Ishikawa (cell line): ENCODE results near the gene TAS2R16.

Experiments used
- CEBPB ChIP-seq: IDR thresholded peaks from 2 replicates; pipeline ENCODE4 v1.6.1; 2012
- CREB1 ChIP-seq: IDR thresholded peaks from 2 replicates; pipeline ENCODE4 v1.6.1; 2012; ENCODE audit warnings: low read depth
- EGR1 ChIP-seq: IDR thresholded peaks from 2 replicates; pipeline ENCODE4 v1.6.1; 2012
- EP300 ChIP-seq: IDR thresholded peaks from 2 replicates; pipeline ENCODE4 v1.6.1; 2012; ENCODE audit warnings: borderline replicate concordance
- FOXM1 ChIP-seq: IDR thresholded peaks from 2 replicates; pipeline ENCODE4 v1.6.1; 2012; ENCODE audit warnings: low read depth, borderline replicate concordance
- NFIC ChIP-seq: IDR thresholded peaks from 2 replicates; pipeline ENCODE4 v1.6.1; 2012
- RAD21 ChIP-seq: IDR thresholded peaks from 2 replicates; pipeline ENCODE4 v1.6.1; 2012; ENCODE audit warnings: low read depth
- TAF1 ChIP-seq: IDR thresholded peaks from 2 replicates; pipeline ENCODE4 v1.6.1; 2012; ENCODE audit warnings: low read depth, mild to moderate bottlenecking
- TCF12 ChIP-seq: IDR thresholded peaks from 2 replicates; pipeline ENCODE4 v1.6.1; 2012; ENCODE audit warnings: low read depth
- TEAD4 ChIP-seq: IDR thresholded peaks from 2 replicates; pipeline ENCODE4 v1.6.1; 2012
- YY1 ChIP-seq: IDR thresholded peaks from 2 replicates; pipeline ENCODE4 v1.6.1; 2012; ENCODE audit warnings: low read depth
- ZBTB7A ChIP-seq: IDR thresholded peaks from 2 replicates; pipeline ENCODE4 v1.6.1; 2012; ENCODE audit warnings: low read depth
- TF ChIP-seq, protein P1 (sequence below): IDR thresholded peaks from 2 replicates; pipeline ENCODE4 v1.6.1; 2012
- TF ChIP-seq, protein P2 (sequence below): IDR thresholded peaks from 2 replicates; pipeline ENCODE4 v1.6.1; 2012
- TF ChIP-seq, protein P3 (sequence below): IDR thresholded peaks from 2 replicates; pipeline ENCODE4 v1.6.1; 2012; ENCODE audit warnings: low read depth, mild to moderate bottlenecking

TAS2R16 gene, protein sequence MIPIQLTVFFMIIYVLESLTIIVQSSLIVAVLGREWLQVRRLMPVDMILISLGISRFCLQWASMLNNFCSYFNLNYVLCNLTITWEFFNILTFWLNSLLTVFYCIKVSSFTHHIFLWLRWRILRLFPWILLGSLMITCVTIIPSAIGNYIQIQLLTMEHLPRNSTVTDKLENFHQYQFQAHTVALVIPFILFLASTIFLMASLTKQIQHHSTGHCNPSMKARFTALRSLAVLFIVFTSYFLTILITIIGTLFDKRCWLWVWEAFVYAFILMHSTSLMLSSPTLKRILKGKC

DNA sequence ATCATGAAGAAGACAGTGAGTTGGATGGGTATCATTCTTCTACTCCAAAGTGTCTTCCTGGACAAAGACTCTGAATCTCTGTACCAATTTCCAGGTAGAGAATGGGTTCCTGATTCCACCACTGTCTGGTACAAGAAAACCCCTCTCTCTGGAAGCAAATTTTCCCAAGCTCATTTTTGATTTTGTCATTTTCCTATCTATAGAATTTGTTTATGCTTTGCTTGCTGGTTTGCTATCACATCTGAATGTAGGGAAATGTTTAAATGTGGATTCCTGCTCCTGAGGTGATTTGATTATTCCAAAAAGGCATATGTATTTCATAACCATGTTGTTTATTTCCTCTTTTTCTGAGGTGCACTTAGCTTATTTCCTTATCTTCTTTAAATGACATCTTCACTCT, at the start of gene TAS2R16:
Gene TAS2R16 (minus strand): TSS at position 101 of the 400 bp plus-strand sequence. CDS start 66 bp downstream, at position 35.
- TF ChIP-seq EGR1 (no peak), RAD21 (no peak), CEBPB (no peak), TAF1 (no peak), TEAD4 (no peak), TCF12 (no peak), FOXM1 (no peak), EP300 (no peak), CREB1 (no peak), YY1 (no peak), NFIC (no peak), ZBTB7A (no peak)
- TF ChIP-seq, protein P1, sequence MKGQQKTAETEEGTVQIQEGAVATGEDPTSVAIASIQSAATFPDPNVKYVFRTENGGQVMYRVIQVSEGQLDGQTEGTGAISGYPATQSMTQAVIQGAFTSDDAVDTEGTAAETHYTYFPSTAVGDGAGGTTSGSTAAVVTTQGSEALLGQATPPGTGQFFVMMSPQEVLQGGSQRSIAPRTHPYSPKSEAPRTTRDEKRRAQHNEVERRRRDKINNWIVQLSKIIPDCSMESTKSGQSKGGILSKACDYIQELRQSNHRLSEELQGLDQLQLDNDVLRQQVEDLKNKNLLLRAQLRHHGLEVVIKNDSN, result no peak
- TF ChIP-seq, protein P2, sequence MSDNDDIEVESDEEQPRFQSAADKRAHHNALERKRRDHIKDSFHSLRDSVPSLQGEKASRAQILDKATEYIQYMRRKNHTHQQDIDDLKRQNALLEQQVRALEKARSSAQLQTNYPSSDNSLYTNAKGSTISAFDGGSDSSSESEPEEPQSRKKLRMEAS, result no peak
- TF ChIP-seq, protein P3, sequence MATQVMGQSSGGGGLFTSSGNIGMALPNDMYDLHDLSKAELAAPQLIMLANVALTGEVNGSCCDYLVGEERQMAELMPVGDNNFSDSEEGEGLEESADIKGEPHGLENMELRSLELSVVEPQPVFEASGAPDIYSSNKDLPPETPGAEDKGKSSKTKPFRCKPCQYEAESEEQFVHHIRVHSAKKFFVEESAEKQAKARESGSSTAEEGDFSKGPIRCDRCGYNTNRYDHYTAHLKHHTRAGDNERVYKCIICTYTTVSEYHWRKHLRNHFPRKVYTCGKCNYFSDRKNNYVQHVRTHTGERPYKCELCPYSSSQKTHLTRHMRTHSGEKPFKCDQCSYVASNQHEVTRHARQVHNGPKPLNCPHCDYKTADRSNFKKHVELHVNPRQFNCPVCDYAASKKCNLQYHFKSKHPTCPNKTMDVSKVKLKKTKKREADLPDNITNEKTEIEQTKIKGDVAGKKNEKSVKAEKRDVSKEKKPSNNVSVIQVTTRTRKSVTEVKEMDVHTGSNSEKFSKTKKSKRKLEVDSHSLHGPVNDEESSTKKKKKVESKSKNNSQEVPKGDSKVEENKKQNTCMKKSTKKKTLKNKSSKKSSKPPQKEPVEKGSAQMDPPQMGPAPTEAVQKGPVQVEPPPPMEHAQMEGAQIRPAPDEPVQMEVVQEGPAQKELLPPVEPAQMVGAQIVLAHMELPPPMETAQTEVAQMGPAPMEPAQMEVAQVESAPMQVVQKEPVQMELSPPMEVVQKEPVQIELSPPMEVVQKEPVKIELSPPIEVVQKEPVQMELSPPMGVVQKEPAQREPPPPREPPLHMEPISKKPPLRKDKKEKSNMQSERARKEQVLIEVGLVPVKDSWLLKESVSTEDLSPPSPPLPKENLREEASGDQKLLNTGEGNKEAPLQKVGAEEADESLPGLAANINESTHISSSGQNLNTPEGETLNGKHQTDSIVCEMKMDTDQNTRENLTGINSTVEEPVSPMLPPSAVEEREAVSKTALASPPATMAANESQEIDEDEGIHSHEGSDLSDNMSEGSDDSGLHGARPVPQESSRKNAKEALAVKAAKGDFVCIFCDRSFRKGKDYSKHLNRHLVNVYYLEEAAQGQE, result no peak

DNA sequence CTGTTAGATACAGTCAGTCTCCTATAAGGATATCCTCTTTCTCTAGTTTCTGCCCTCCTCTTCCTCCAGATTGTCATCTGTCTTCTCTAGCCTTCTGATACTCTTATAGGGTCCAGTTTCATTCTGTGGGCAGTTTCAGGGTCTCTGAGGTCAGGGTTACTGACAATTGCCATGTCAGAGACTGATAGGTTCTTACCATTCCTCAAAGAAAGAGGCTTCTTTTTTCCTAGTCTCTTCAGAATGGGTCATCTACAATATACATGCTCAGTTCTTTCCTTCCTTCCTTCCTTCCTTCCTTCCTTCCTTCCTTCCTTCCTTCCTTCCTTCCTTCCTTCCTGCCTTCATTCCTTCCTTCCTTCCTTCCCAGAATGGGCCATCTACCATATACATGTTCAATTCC, 48.1 kb upstream of the TAS2R16 start:
- TF ChIP-seq CEBPB, result no peak
- TF ChIP-seq TCF12, result no peak
- TF ChIP-seq YY1, result no peak
- TF ChIP-seq EGR1, result no peak
- no peak for TF ChIP-seq FOXM1
- no peak for TF ChIP-seq EP300
- TF ChIP-seq NFIC, result no peak
- TF ChIP-seq, protein P1, result no peak
- TF ChIP-seq, protein P2, result no peak
- TF ChIP-seq, protein P3, result no peak

DNA sequence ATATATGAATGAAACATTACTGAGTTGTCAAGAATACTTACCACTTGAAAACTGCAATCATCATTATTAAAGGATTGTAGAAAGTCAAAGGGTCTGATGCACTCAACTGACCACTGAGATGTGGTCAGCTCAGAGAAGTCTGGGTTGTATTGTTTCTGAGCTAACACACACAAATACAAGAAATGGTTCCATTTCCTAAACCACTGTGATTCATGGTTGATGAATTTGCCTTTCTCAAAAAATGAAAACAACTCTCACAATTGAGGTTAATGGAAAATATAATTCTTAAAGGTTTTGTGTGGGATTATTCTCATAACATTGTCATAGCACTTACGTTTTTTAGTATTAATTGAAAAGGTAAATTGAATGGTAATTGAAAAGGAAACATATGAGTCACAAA, 45.6 kb upstream of the TAS2R16 start:
- TF ChIP-seq CREB1 (no peak), TEAD4 (no peak), NFIC (no peak), EP300 (no peak), RAD21 (no peak), CEBPB (no peak), EGR1 (no peak), YY1 (no peak), FOXM1 (no peak), ZBTB7A (no peak), TAF1 (no peak)
- TF ChIP-seq, protein P3, result no peak

DNA sequence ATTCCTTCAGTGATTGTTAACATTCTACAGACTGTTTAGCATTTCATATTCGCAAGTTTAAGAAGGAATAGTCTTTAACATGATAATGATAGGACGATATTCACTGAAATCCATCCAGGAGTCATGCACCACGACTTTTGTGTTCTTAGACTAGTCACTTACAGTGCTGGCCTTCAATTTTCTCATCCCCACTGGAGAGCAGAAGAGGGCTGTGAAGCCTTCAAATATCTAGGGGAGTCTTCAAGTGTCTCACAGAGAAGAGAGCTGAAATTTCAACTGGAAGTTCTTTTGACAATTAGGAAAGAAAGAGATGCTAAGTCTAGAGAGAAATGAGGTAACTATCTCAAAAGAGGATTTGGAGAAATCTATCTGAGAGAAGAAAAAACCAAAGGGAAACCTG, 43.8 kb upstream of the TAS2R16 start:
- TF ChIP-seq EP300 (no peak), CEBPB (no peak), TEAD4 (no peak), TCF12 (no peak), ZBTB7A (no peak), FOXM1 (no peak), NFIC (no peak), TAF1 (no peak), EGR1 (no peak), YY1 (no peak), CREB1 (no peak), RAD21 (no peak)
- TF ChIP-seq, protein P3, result no peak
- TF ChIP-seq, protein P1, result no peak
- TF ChIP-seq, protein P2, result no peak
